Measurements from ENCODE around the gene RNASE13.

The RNASE13 gene

GRCh38 chr14:21060614-21061346 lies 26.2 kb upstream of the RNASE13 start:
- Histone ChIP-seq H3K4me2 (ENCODE audit: low read length) (no peak overlapping the region), H3K9ac (no peak overlapping the region), H3K36me3 (ENCODE audit: control insufficient read depth, insufficient read depth, low read length) (no peaks in the 10 kb centered on the region), H3K9me3 (ENCODE audit: control insufficient read depth, low read length) (no peaks in the 10 kb centered on the region), H2AFZ (no peak overlapping the region), H3K4me3 (ENCODE audit: low read depth, low read length) (no peak overlapping the region), H3K27ac (no peak overlapping the region), H3K4me1 (no peaks in the 10 kb centered on the region), H3K79me2 (no peaks in the 10 kb centered on the region), H3K27me3 (ENCODE audit: control insufficient read depth, insufficient read depth, low read length) (no peaks in the 10 kb centered on the region)
- TF ChIP-seq CTCF (IDR thresholded peaks at IDR 0.05), result no peak

- no peak overlapping the region for H3K27ac ChIP-seq
- no peak overlapping the region for H3K4me3 ChIP-seq (ENCODE audit: low read depth, low read length)
- H3K27me3 ChIP-seq (ENCODE audit: control insufficient read depth, insufficient read depth, low read length), result no peaks in the 10 kb centered on the region
- no peak for TF ChIP-seq CTCF (IDR thresholded peaks at IDR 0.05)
- no peak overlapping the region for H3K4me2 ChIP-seq (ENCODE audit: low read length)
- no peak overlapping the region for H2AFZ ChIP-seq
- H3K9ac ChIP-seq, result no peak overlapping the region
- H3K9me3 ChIP-seq (ENCODE audit: control insufficient read depth, low read length), result no peaks in the 10 kb centered on the region
- H3K79me2 ChIP-seq, result no peaks in the 10 kb centered on the region
- no peaks in the 10 kb centered on the region for H3K4me1 ChIP-seq
- no peaks in the 10 kb centered on the region for H3K36me3 ChIP-seq (ENCODE audit: control insufficient read depth, insufficient read depth, low read length)
Observed at GRCh38 chr14:21059842-21060613, 25.4 kb upstream of the RNASE13 start.

GRCh38 chr14:21058903-21059302 lies 24.3 kb upstream of the RNASE13 start:
- Histone ChIP-seq H3K79me2 (no peaks in the 10 kb centered on the region), H3K27me3 (ENCODE audit: control insufficient read depth, insufficient read depth, low read length) (no peaks in the 10 kb centered on the region), H3K9ac (no peak overlapping the region), H3K4me3 (ENCODE audit: low read depth, low read length) (no peak overlapping the region), H3K9me3 (ENCODE audit: control insufficient read depth, low read length) (no peaks in the 10 kb centered on the region), H2AFZ (no peak overlapping the region), H3K4me1 (peaks cover 5% of the 10 kb centered on the region), H3K36me3 (ENCODE audit: control insufficient read depth, insufficient read depth, low read length) (no peaks in the 10 kb centered on the region), H3K27ac (no peak overlapping the region), H3K4me2 (ENCODE audit: low read length) (no peak overlapping the region)
- TF ChIP-seq CTCF (IDR thresholded peaks at IDR 0.05), result no peak

GRCh38 chr14:21057803-21058675 lies 23.4 kb upstream of the RNASE13 start, which contains the start of gene RNASE8:
RNASE8 (plus strand) TSS chr14:21057822; CDS start chr14:21057893, 71 bp downstream.
- Histone ChIP-seq H3K79me2 (no peaks in the 10 kb centered on the region), H3K36me3 (ENCODE audit: control insufficient read depth, insufficient read depth, low read length) (no peaks in the 10 kb centered on the region), H3K9me3 (ENCODE audit: control insufficient read depth, low read length) (no peaks in the 10 kb centered on the region), H3K27ac (no peak within 1 kb of the TSS), H3K4me2 (ENCODE audit: low read length) (no peak within 1 kb of the TSS), H3K4me1 (peaks cover 8% of the 10 kb centered on the region), H3K27me3 (ENCODE audit: control insufficient read depth, insufficient read depth, low read length) (no peaks in the 10 kb centered on the region), H3K9ac (no peak within 1 kb of the TSS), H3K4me3 (ENCODE audit: low read depth, low read length) (no peak within 1 kb of the TSS), H2AFZ (peak within 1 kb of the TSS; percentile 13)
- peak; percentile 38 for TF ChIP-seq CTCF (IDR thresholded peaks at IDR 0.05)
